Brain microvascular endothelial cell (primary cell): ENCODE results near the gene UHRF1.

Experiments used
- DNase-seq: peaks from one replicate; pipeline ENCODE4 v3.0.0-alpha.2; 2020
- H3K27ac ChIP-seq: fragments of 250-450 bp; sonication (Bioruptor Pico); 2 replicates; pipeline ENCODE4 v1.5.1; 2020; ENCODE audit warnings: mild to moderate bottlenecking, moderate library complexity
- H3K27me3 ChIP-seq: fragments of 250-450 bp; sonication (Bioruptor Pico); replicated peaks from 2 replicates; pipeline ENCODE4 v1.5.1; 2020; ENCODE audit warnings: mild to moderate bottlenecking
- H3K36me3 ChIP-seq: fragments of 250-450 bp; sonication (Bioruptor Pico); replicated peaks from 2 replicates; pipeline ENCODE4 v1.5.1; 2020; ENCODE audit warnings: mild to moderate bottlenecking
- H3K4me3 ChIP-seq: 2 replicates; pipeline ENCODE4 v1.5.1; 2011; ENCODE audit warnings: low read depth, mild to moderate bottlenecking, control low read depth, low read length, moderate library complexity
- in situ Hi-C: cut with HindIII; loops from 2 replicates; pipeline ENCODE4 v1.10.0; 2017; ENCODE audit warnings: low sequenced_read_pairs, low pct_ligation_motif_present
- TF ChIP-seq, protein P1 (sequence below): IDR thresholded peaks from 2 replicates; pipeline ENCODE4 v1.5.1; 2011; ENCODE audit warnings: low read depth, mild to moderate bottlenecking, moderate library complexity, low read length, control low read depth, inconsistent platforms; ENCODE audit errors: missing control alignments

UHRF1 gene

DNA sequence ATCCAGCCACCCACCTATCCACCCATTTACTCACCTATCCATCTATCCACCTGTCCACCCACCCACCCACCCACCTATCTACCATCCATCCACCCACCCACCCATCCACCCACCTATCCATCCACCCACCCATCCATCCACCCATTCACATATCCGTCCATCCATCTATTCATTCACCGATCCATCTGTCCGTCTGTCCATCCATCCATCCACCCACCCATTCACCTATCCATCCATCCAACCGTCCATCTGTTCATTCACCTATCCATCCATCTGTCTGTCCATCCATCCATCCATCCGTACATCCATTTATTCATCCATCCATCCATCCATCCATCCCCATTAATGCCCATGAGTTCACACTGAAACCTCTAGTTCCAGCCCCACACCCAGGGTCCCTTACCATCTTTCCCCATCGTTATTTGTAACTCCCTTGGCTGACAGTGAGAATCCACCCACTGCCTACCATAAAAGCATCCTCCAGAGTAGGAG, 90.9 kb downstream of the UHRF1 start:
- in situ Hi-C loops: no loop called here
- TF ChIP-seq, protein P1, sequence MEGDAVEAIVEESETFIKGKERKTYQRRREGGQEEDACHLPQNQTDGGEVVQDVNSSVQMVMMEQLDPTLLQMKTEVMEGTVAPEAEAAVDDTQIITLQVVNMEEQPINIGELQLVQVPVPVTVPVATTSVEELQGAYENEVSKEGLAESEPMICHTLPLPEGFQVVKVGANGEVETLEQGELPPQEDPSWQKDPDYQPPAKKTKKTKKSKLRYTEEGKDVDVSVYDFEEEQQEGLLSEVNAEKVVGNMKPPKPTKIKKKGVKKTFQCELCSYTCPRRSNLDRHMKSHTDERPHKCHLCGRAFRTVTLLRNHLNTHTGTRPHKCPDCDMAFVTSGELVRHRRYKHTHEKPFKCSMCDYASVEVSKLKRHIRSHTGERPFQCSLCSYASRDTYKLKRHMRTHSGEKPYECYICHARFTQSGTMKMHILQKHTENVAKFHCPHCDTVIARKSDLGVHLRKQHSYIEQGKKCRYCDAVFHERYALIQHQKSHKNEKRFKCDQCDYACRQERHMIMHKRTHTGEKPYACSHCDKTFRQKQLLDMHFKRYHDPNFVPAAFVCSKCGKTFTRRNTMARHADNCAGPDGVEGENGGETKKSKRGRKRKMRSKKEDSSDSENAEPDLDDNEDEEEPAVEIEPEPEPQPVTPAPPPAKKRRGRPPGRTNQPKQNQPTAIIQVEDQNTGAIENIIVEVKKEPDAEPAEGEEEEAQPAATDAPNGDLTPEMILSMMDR: no peak
- H3K4me3 ChIP-seq: no peak overlapping the region
- DNase-seq: no peak
- H3K36me3 ChIP-seq: no peaks in the 10 kb centered on the region
- H3K27ac ChIP-seq: no peak overlapping the region
- H3K27me3 ChIP-seq: no peaks in the 10 kb centered on the region

DNA sequence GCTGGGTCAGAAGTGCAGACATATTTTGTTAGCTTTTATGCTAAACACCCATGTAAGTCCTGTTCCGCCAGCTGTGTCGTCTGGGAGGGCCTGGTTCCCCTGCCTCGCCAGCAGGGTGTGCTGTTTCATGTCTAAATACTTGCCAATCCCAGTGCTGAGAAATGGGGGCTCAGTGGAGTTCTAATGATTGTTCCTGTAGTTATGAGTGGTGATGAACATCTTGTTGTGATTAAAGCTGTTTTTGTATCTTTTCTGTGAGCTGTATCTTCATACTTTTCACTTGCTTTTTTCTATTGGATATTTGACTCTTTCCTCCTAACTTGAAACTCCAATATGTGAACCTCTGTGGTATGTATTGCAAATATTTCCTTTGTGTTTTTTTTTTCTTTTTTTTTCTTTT, 92.3 kb downstream of the UHRF1 start:
- TF ChIP-seq, protein P1: peak; percentile 90
- in situ Hi-C loops: no loop called here
- Histone ChIP-seq H3K4me3 (no peak overlapping the region), H3K27ac (peak overlapping the region; percentile 45), H3K27me3 (no peaks in the 10 kb centered on the region), H3K36me3 (no peaks in the 10 kb centered on the region)
- DNase-seq: peak; percentile 57

DNA sequence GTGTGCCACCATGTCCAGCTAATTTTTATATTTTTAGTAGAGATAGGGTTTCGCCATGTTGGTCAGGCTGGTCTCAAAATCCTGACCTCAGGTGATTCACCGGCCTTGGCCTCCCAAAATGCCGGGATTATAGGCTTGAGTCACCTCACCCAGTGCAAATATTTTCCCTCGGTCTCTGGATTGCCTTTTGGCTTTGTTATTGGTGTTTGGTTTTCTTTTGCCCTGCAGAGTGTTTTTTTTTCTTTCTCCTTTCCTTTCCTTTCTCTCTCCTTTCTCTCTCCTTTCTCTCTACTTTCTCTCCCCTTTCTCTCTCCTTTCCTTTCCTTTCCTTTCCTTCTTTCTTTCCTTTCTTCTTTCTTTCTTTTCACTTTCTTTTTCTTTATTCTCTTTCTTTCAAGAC, 92.8 kb downstream of the UHRF1 start:
- in situ Hi-C loops: no loop called here
- H3K27ac ChIP-seq: peak overlapping the region; percentile 45
- DNase-seq: peak; percentile 61

DNA sequence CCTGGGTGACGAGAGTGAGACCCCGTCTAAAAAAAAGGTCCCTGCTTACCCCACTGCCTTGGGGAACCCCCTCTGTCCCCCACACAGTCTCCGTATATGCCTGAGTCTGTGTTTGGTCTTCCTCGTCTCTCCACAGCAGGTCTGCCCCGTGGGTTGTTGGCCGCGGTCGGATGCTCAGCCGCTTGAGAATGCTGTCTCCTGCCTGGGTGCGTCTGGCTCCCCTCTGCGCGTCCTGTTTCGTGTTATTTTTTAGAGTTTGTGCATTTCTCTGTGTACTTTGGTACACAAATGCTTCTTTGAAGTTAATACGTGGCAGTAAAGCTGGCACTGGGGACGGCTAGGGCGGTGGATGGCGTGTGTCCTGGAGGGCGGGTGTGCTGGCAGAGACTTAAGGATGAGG, 94.5 kb downstream of the UHRF1 start:
- in situ Hi-C loops: no loop called here

More for the DNA sequence above, 92.8 kb downstream of the UHRF1 start:
- Histone ChIP-seq H3K4me3 (no peak overlapping the region), H3K27me3 (no peaks in the 10 kb centered on the region), H3K36me3 (no peaks in the 10 kb centered on the region)
- TF ChIP-seq, protein P1: no peak

DNA sequence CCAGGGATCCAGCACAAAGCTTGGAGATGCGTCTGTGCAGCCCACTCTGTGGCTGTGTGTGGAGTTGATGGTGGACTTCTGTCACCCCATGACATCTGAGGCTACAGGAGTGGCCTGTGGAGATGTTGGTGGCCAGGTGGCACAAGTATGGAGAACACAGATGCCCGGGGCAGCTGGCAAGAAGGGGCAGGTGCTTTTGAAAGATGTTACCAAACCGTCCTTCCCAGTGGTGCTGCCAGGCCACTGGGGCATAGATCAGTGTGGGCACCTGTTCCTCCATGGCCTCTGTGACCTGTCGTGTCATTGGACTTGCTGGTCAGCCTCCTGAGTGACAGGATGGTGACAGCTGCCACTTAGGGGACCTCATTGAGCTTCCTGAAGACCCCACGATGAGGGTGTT, 95.8 kb downstream of the UHRF1 start:
- in situ Hi-C loops: no loop called here
- DNase-seq: no peak

More for the DNA sequence above, 94.5 kb downstream of the UHRF1 start:
- H3K27me3 ChIP-seq: no peaks in the 10 kb centered on the region
- H3K4me3 ChIP-seq: no peak overlapping the region
- no peak for DNase-seq
- TF ChIP-seq, protein P1: no peak
- no peak overlapping the region for H3K27ac ChIP-seq
- H3K36me3 ChIP-seq: no peaks in the 10 kb centered on the region

DNA sequence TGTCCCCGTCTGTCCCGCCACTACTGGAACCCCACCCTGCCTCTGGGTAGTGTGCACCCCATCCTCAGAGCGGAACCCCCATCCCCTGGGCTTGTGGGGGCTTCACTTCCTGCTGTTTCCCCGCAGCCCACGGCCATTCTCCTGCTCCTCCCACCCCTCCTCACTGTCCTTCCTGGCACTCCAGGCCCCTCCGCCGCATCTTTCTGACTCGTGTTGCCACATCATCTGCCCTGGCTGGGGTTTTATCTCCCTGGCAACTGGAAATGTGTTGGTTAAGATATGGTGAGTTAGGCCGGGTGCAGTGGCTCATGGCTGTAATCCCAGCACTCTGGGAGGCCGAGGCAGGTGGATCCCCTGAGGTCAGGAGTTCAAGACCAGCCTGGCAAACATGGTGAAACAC, 96.9 kb downstream of the UHRF1 start:
- Histone ChIP-seq H3K27ac (no peak overlapping the region), H3K4me3 (no peak overlapping the region)

More for the DNA sequence above, 95.8 kb downstream of the UHRF1 start:
- Histone ChIP-seq H3K27me3 (no peaks in the 10 kb centered on the region), H3K36me3 (no peaks in the 10 kb centered on the region), H3K4me3 (no peak overlapping the region), H3K27ac (no peak overlapping the region)
- TF ChIP-seq, protein P1: no peak

More for the DNA sequence above, 96.9 kb downstream of the UHRF1 start:
- no peak for DNase-seq
- Histone ChIP-seq H3K36me3 (no peaks in the 10 kb centered on the region), H3K27me3 (no peaks in the 10 kb centered on the region)
- TF ChIP-seq, protein P1: no peak
- in situ Hi-C loops: no loop called here
